IMR-90 (cell line): ENCODE results near the gene B3GAT1. TPM values are rescaled to one million over a fixed set of nuclear protein-coding genes. Genes with fewer than 3 reads are reported as not detected.

Source experiments
- ATAC-seq: fragments of 200-7000 bp; cut with Tn5 transposase; 2 replicates; pipeline ENCODE4 v1.9.1; 2020; ENCODE audit warnings: low read depth, mild to moderate bottlenecking, moderate library complexity
- BruUV-seq: library from RNA; stranded (reverse); fragments of 400-500 nt; replicated peaks from 2 replicates; lab custom pipeline; 2021; lab: Mats Ljungman, UMichigan
- CTCF ChIA-PET: fragments of 300-600 bp; formaldehyde crosslinking; extraction: SDS; loops from one replicate; lab custom pipeline; 2021; ENCODE audit warnings: antibody characterized with exemption; lab: Yijun Ruan, JAX
- POLR2A ChIA-PET: fragments of 300-600 bp; sonication (Branson Sonifier 250); formaldehyde crosslinking; loops from one replicate; lab custom pipeline; 2022; ENCODE audit warnings: antibody characterized with exemption; ENCODE audit not compliant: unreplicated experiment; lab: Charles Lee
- DNase-seq: peaks from one replicate; pipeline ENCODE4 v3.0.0; 2013
- H2AFZ ChIP-seq: replicated peaks from 2 replicates; pipeline ENCODE3; 2013; ENCODE audit warnings: low read length, mild to moderate bottlenecking; ENCODE audit not compliant: poor library complexity
- H2AK5ac ChIP-seq: 2 replicates; pipeline ENCODE4 v1.6.1; 2013; ENCODE audit warnings: low read depth, low read length, inconsistent platforms
- H2AK9ac ChIP-seq: replicated peaks from 2 replicates; pipeline ENCODE3; 2013; ENCODE audit warnings: mild to moderate bottlenecking, low read depth, low read length, moderate library complexity; ENCODE audit not compliant: poor library complexity
- H2BK120ac ChIP-seq: 2 replicates; pipeline ENCODE4 v1.6.1; 2013; ENCODE audit warnings: low read depth, low read length, inconsistent platforms
- H2BK15ac ChIP-seq: 3 replicates; pipeline ENCODE4 v1.6.1; 2013; ENCODE audit warnings: low read depth, low read length, inconsistent platforms
- H2BK20ac ChIP-seq: 2 replicates; pipeline ENCODE4 v1.6.1; 2013; ENCODE audit warnings: low read depth, mild to moderate bottlenecking, inconsistent platforms, low read length, moderate library complexity
- H2BK5ac ChIP-seq: 2 replicates; pipeline ENCODE4 v1.6.1; 2013; ENCODE audit warnings: mild to moderate bottlenecking, low read depth, low read length, inconsistent platforms; ENCODE audit not compliant: poor library complexity, severe bottlenecking
- H3K14ac ChIP-seq: replicated peaks from 2 replicates; pipeline ENCODE4 v1.6.1; 2013; ENCODE audit warnings: low read depth, low read length, inconsistent platforms
- H3K18ac ChIP-seq: 2 replicates; pipeline ENCODE4 v1.6.1; 2013; ENCODE audit warnings: low read depth, low read length, control low read depth
- H3K23ac ChIP-seq: 2 replicates; pipeline ENCODE4 v1.6.1; 2013; ENCODE audit warnings: low read depth, low read length, inconsistent platforms
- H3K27ac ChIP-seq: 2 replicates; pipeline ENCODE4 v1.5.1; 2013; ENCODE audit warnings: mild to moderate bottlenecking, control low read depth, low read length; ENCODE audit not compliant: insufficient read depth
- H3K27me3 ChIP-seq: 2 replicates; pipeline ENCODE4 v1.6.1; 2013; ENCODE audit warnings: low read length; ENCODE audit not compliant: control insufficient read depth, insufficient read depth
- H3K36me3 ChIP-seq: 2 replicates; pipeline ENCODE4 v1.6.1; 2013; ENCODE audit warnings: low read length, mixed read lengths; ENCODE audit not compliant: control insufficient read depth, insufficient read depth
- H3K4ac ChIP-seq: 2 replicates; pipeline ENCODE4 v1.6.1; 2013; ENCODE audit warnings: low read depth, low read length, inconsistent platforms
- H3K4me1 ChIP-seq: 2 replicates; pipeline ENCODE4 v1.6.1; 2013; ENCODE audit warnings: low read length, mixed read lengths; ENCODE audit not compliant: control insufficient read depth, insufficient read depth
- H3K4me2 ChIP-seq: 2 replicates; pipeline ENCODE4 v1.6.1; 2013; ENCODE audit warnings: low read depth, mild to moderate bottlenecking, control low read depth, low read length, moderate library complexity
- H3K4me3 ChIP-seq: 2 replicates; pipeline ENCODE4 v1.5.1; 2013; ENCODE audit warnings: low read depth, mild to moderate bottlenecking, control low read depth, low read length, moderate library complexity; ENCODE audit not compliant: insufficient read depth
- H3K56ac ChIP-seq: 2 replicates; pipeline ENCODE4 v1.6.1; 2013; ENCODE audit warnings: low read length, inconsistent platforms; ENCODE audit not compliant: insufficient read depth; ENCODE audit errors: extremely low read depth
- H3K79me1 ChIP-seq, 2 experiments: 2 replicates each; pipeline ENCODE4 v1.6.1; 2013; ENCODE audit warnings: low read length in 2 of 2, inconsistent platforms in 1 of 2, low read depth in 1 of 2
- H3K9ac ChIP-seq: 2 replicates; pipeline ENCODE4 v1.6.1; 2013; ENCODE audit warnings: low read depth, low read length, control low read depth
- H3K9me1 ChIP-seq: 2 replicates; pipeline ENCODE4 v1.6.1; 2013; ENCODE audit warnings: low read length, inconsistent platforms; ENCODE audit not compliant: insufficient read depth
- H3K9me3 ChIP-seq: 2 replicates; pipeline ENCODE4 v1.6.1; 2013; ENCODE audit warnings: low read length; ENCODE audit not compliant: control insufficient read depth, insufficient read depth
- H4K20me1 ChIP-seq: 2 replicates; pipeline ENCODE4 v1.6.1; 2013; ENCODE audit warnings: low read length, inconsistent platforms; ENCODE audit not compliant: insufficient read depth
- H4K5ac ChIP-seq: 2 replicates; pipeline ENCODE4 v1.6.1; 2013; ENCODE audit warnings: mild to moderate bottlenecking, low read depth, low read length, control low read depth
- H4K8ac ChIP-seq, 2 experiments: 2 replicates each; pipeline ENCODE4 v1.6.1; 2013; ENCODE audit warnings: low read depth in 2 of 2, low read length in 2 of 2, control low read depth in 1 of 2, inconsistent platforms in 1 of 2
- H4K91ac ChIP-seq: 2 replicates; pipeline ENCODE4 v1.6.1; 2013; ENCODE audit warnings: low read depth, low read length, inconsistent platforms; ENCODE audit not compliant: insufficient read depth
- BHLHE40 ChIP-seq: fragments of 150-350 bp; IDR thresholded peaks from 2 replicates; pipeline ENCODE4 v1.6.1; 2016; ENCODE audit warnings: mild to moderate bottlenecking, low read depth, low read length
- CEBPB ChIP-seq: IDR thresholded peaks from 2 replicates; pipeline ENCODE4 v1.6.1; 2012; ENCODE audit warnings: low read depth, low read length, improper control_type of control experiment
- CHD1 ChIP-seq: IDR thresholded peaks from 2 replicates; pipeline ENCODE4 v1.6.1; 2012; ENCODE audit warnings: low read depth, low read length, improper control_type of control experiment
- ELK1 ChIP-seq: fragments of 150-350 bp; IDR thresholded peaks from 2 replicates; pipeline ENCODE4 v1.6.1; 2016; ENCODE audit warnings: low read depth, mild to moderate bottlenecking, low read length, moderate library complexity, borderline replicate concordance
- FOS ChIP-seq: fragments of 150-350 bp; IDR thresholded peaks from 2 replicates; pipeline ENCODE4 v1.6.1; 2016; ENCODE audit warnings: low read depth, low read length
- MAFK ChIP-seq: IDR thresholded peaks from 2 replicates; pipeline ENCODE4 v1.6.1; 2012; ENCODE audit warnings: low read depth, low read length, improper control_type of control experiment
- MAZ ChIP-seq: IDR thresholded peaks from 2 replicates; pipeline ENCODE4 v1.6.1; 2012; ENCODE audit warnings: low read depth, mild to moderate bottlenecking, low read length, improper control_type of control experiment, moderate library complexity, borderline replicate concordance
- MXI1 ChIP-seq: IDR thresholded peaks from 2 replicates; pipeline ENCODE4 v1.6.1; 2012; ENCODE audit warnings: low read depth, mild to moderate bottlenecking, low read length, moderate library complexity, borderline replicate concordance
- NFE2L2 ChIP-seq: fragments of 150-350 bp; IDR thresholded peaks from 2 replicates; pipeline ENCODE4 v1.6.1; 2016; ENCODE audit warnings: low read depth, mild to moderate bottlenecking, low read length
- POLR2A ChIP-seq: IDR thresholded peaks from 2 replicates; pipeline ENCODE4 v1.6.1; 2012; ENCODE audit warnings: mild to moderate bottlenecking, low read depth, low read length
- RAD21 ChIP-seq: IDR thresholded peaks from 2 replicates; pipeline ENCODE4 v1.6.1; 2012; ENCODE audit warnings: low read length, improper control_type of control experiment
- RCOR1 ChIP-seq: IDR thresholded peaks from 2 replicates; pipeline ENCODE4 v1.6.1; 2012; ENCODE audit warnings: mild to moderate bottlenecking, low read length, improper control_type of control experiment; ENCODE audit not compliant: insufficient replicate concordance
- RFX5 ChIP-seq: IDR thresholded peaks from 2 replicates; pipeline ENCODE4 v1.8.0; 2012; ENCODE audit warnings: low read depth, mild to moderate bottlenecking, low read length, moderate library complexity
- SMC3 ChIP-seq: fragments of 150-350 bp; IDR thresholded peaks from 2 replicates; pipeline ENCODE4 v1.6.1; 2016; ENCODE audit warnings: low read depth, mild to moderate bottlenecking, antibody characterized with exemption, low read length, moderate library complexity
- USF2 ChIP-seq: fragments of 150-350 bp; IDR thresholded peaks from 2 replicates; pipeline ENCODE4 v1.6.1; 2017; ENCODE audit warnings: mild to moderate bottlenecking, antibody characterized with exemption, low read length, low read depth
- whole genome bisulfite sequencing, 2 experiments: methylation state at CpG; one replicate each; pipeline versions ENCODE4 v1.1.5 to v1.1.7; 2013; ENCODE audit warnings: missing lambda C conversion rate in 2 of 2; ENCODE audit not compliant: insufficient read length in 1 of 2; ENCODE audit errors: extremely low coverage in 2 of 2; 5-methylcytosine and 5-hydroxymethylcytosine counted together
- dilution Hi-C: fragments of 300-500 bp; cut with HindIII; formaldehyde crosslinking; loops from one replicate; pipeline ENCODE4 v1.14.3; 2018; ENCODE audit warnings: low sequenced_read_pairs; ENCODE audit not compliant: unreplicated experiment
- in situ Hi-C: fragments of 300-500 bp; cut with MboI; formaldehyde crosslinking; loops from 3 replicates; pipeline ENCODE4 v1.14.3; 2019; ENCODE audit warnings: low sequenced_read_pairs, inconsistent platforms, mixed read lengths
- intact Hi-C: fragments of 100-400 bp; cut with micrococcal nuclease; formaldehyde crosslinking; loops from 2 replicates; pipeline ENCODE4 v1.10.0; 2022
- polyA plus RNA-seq, 3 experiments: library from polyadenylated mRNA; depleted of rRNA; stranded (reverse); fragments of >200 nt; gene quantifications; 2 replicates each; pipeline ENCODE4 v1.2.3, GENCODE V29; 2012; ENCODE audit warnings: low replicate concordance in 1 of 3
- total RNA-seq: library from RNA; depleted of rRNA; stranded (reverse); fragments of >200 nt; gene quantifications from 2 replicates; pipeline ENCODE4 v1.2.3, GENCODE V29; 2012
- TF ChIP-seq, protein P1 (sequence below): conservative IDR thresholded peaks from 2 replicates; pipeline ENCODE4 v1.5.1; 2012; ENCODE audit warnings: mild to moderate bottlenecking, low read depth, low read length, improper control_type of control experiment

Gene B3GAT1
- total and polyA plus RNA-seq, 2 of the 4 experiments (the other 2 are of a cell fraction): not detected

GRCh38 chr11:134339756-134340155 lies 72.3 kb downstream of the B3GAT1 start:
- no TSS peak for BruUV-seq
- no peaks in the 10 kb centered on the region for H4K20me1 ChIP-seq
- no peak overlapping the region for H4K8ac ChIP-seq
- ChIA-PET CTCF (no interaction called here), POLR2A (no interaction called here)
- H3K18ac ChIP-seq: no peak overlapping the region
- ATAC-seq (no peak), DNase-seq (no peak)
- no peak overlapping the region for H2AK5ac ChIP-seq
- H3K23ac ChIP-seq: no peak overlapping the region
- intact Hi-C loops: no loop called here
- no peaks in the 10 kb centered on the region for H3K79me1 ChIP-seq
- TF ChIP-seq ELK1 (no peak), MAFK (no peak), RCOR1 (no peak), USF2 (no peak), MXI1 (no peak), RFX5 (no peak), CHD1 (no peak), RAD21 (no peak), NFE2L2 (no peak), CEBPB (no peak), FOS (no peak), SMC3 (no peak), POLR2A (no peak), BHLHE40 (no peak), MAZ (no peak)
- TF ChIP-seq, protein P1, sequence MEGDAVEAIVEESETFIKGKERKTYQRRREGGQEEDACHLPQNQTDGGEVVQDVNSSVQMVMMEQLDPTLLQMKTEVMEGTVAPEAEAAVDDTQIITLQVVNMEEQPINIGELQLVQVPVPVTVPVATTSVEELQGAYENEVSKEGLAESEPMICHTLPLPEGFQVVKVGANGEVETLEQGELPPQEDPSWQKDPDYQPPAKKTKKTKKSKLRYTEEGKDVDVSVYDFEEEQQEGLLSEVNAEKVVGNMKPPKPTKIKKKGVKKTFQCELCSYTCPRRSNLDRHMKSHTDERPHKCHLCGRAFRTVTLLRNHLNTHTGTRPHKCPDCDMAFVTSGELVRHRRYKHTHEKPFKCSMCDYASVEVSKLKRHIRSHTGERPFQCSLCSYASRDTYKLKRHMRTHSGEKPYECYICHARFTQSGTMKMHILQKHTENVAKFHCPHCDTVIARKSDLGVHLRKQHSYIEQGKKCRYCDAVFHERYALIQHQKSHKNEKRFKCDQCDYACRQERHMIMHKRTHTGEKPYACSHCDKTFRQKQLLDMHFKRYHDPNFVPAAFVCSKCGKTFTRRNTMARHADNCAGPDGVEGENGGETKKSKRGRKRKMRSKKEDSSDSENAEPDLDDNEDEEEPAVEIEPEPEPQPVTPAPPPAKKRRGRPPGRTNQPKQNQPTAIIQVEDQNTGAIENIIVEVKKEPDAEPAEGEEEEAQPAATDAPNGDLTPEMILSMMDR: no peak
- H3K4me2 ChIP-seq: no peak overlapping the region
- 50% methylated on average over 2 of the region's 4 CpGs; no CpG with 5 or more reads in 1 of the 2 experiments for WGBS, 2 experiments
- H3K14ac ChIP-seq: no peak overlapping the region
- H2BK5ac ChIP-seq: no peak overlapping the region
- no peak overlapping the region for H3K4ac ChIP-seq
- no peak overlapping the region for H4K91ac ChIP-seq
- H2AK9ac ChIP-seq: no peak overlapping the region
- H2BK120ac ChIP-seq: no peak overlapping the region
- dilution Hi-C loops: no loop called here
- H3K9me1 ChIP-seq: no peaks in the 10 kb centered on the region
- no peaks in the 10 kb centered on the region for H3K36me3 ChIP-seq
- H3K4me1 ChIP-seq: no peaks in the 10 kb centered on the region
- H2BK15ac ChIP-seq: no peak overlapping the region
- H3K27me3 ChIP-seq: no peaks in the 10 kb centered on the region
- no peak overlapping the region for H3K9ac ChIP-seq
- no peak overlapping the region for H3K56ac ChIP-seq
- no peak overlapping the region for H3K4me3 ChIP-seq
- H2AFZ ChIP-seq: no peak overlapping the region
- peaks cover 9% of the 10 kb centered on the region for H3K9me3 ChIP-seq
- no peak overlapping the region for H2BK20ac ChIP-seq
- in situ Hi-C loops: no loop called here
- no peak overlapping the region for H3K27ac ChIP-seq
- H4K5ac ChIP-seq: no peak overlapping the region
